Testis (tissue), 3 donors: ENCODE data around the gene AK1. TPM values are rescaled to one million over a fixed set of nuclear protein-coding genes. Genes with fewer than 3 reads are reported as not detected.

ENCODE experiments used
- DNase-seq: peaks from one replicate; pipeline ENCODE4 v3.0.0-alpha.2; 2019
- H3K27ac ChIP-seq, 2 donors: fragments of 200-600 bp; sonication (generic); one replicate each; pipeline ENCODE4 v1.5.1; 2019
- H3K27me3 ChIP-seq: fragments of 200-600 bp; sonication (generic); one replicate; pipeline ENCODE4 v1.5.1; 2019
- H3K36me3 ChIP-seq: fragments of 200-600 bp; sonication (generic); one replicate; pipeline ENCODE4 v1.5.1; 2017; ENCODE audit warnings: low read depth; ENCODE audit errors: missing control alignments
- H3K4me1 ChIP-seq: fragments of 200-600 bp; sonication (generic); one replicate; pipeline ENCODE4 v1.5.1; 2019
- H3K4me3 ChIP-seq, 2 donors: fragments of 200-600 bp; sonication (generic); one replicate each; pipeline ENCODE4 v1.5.1; 2017 to 2019
- H3K9me3 ChIP-seq: fragments of 200-600 bp; sonication (generic); one replicate; pipeline ENCODE4 v1.5.1; 2017
- CTCF ChIP-seq, 3 experiments: fragments of 450-650 bp in 2 of 3; fragments of 200-600 bp in 1 of 3; sonication (generic) in 1 of 3; IDR thresholded peaks; one replicate each; pipeline ENCODE4 v1.5.1; 2016 to 2019; ENCODE audit warnings: antibody characterized with exemption in 3 of 3, mild to moderate bottlenecking in 2 of 3, moderate library complexity in 1 of 3
- POLR2A ChIP-seq: fragments of 450-650 bp; IDR thresholded peaks from one replicate; pipeline ENCODE4 v1.6.1; 2017; ENCODE audit warnings: antibody characterized with exemption, mild to moderate bottlenecking, moderate library complexity
- WGBS, 2 donors: methylation state at CpG; one replicate each; pipeline ENCODE4 v1.1.5; 2018; 5-methylcytosine and 5-hydroxymethylcytosine counted together
- intact Hi-C: fragments of 100-400 bp; cut with DNase I; formaldehyde crosslinking; loops from one replicate; pipeline ENCODE4 v1.15.1; 2023; ENCODE audit warnings: low total_unique reads
- polyA plus RNA-seq: library from polyadenylated mRNA; stranded (reverse); fragments of 350-450 nt; fragmentation: Illumina TruSeq; extraction: RNeasy Lipid Tissue Mini Kit (QIAGEN cat#74804); gene quantifications from one replicate; pipeline ENCODE4 v1.2.3, GENCODE V29; 2014; ENCODE audit warnings: low read depth, low replicate concordance; ENCODE audit not compliant: insufficient read depth
- total RNA-seq, 2 donors: library from RNA; depleted of rRNA; stranded (reverse); fragments of >200 nt; gene quantifications; one replicate each; pipeline ENCODE4 v1.2.3, GENCODE V29; 2016

AK1 gene
- total and polyA plus RNA-seq, 3 donors from 2014 or later = 86.7 to 154 (median 103) TPM

- peak overlapping the region; percentile 72 to 83 for H3K4me3 ChIP-seq
- TF ChIP-seq CTCF (IDR thresholded peaks at IDR 0.05) = no peak
- TF ChIP-seq POLR2A = no peak
- WGBS, 2 donors = 50 to 53% methylated on average over 9 of the region's 9 CpGs
- intact Hi-C loops = no loop called here
- no peaks in the 10 kb centered on the region for H3K36me3 ChIP-seq
- H3K9me3 ChIP-seq = no peaks in the 10 kb centered on the region
- DNase-seq = no peak
- peak overlapping the region; percentile 88 to 93 for H3K27ac ChIP-seq
- no peaks in the 10 kb centered on the region for H3K27me3 ChIP-seq
- peaks cover 19% of the 10 kb centered on the region for H3K4me1 ChIP-seq
Measured at GRCh38 chr9:127852829-127853228, 24.6 kb downstream of the AK1 start.

- TF ChIP-seq POLR2A (no peak), CTCF (IDR thresholded peaks at IDR 0.05) (no peak)
- Histone ChIP-seq H3K4me1 (peaks cover 6% of the 10 kb centered on the region), H3K4me3 (peak overlapping the region; percentile 72 to 83), H3K36me3 (no peaks in the 10 kb centered on the region), H3K27me3 (no peaks in the 10 kb centered on the region), H3K9me3 (no peaks in the 10 kb centered on the region), H3K27ac (peak overlapping the region; percentile 88 to 93)
- intact Hi-C loops = no loop called here
- 68 to 71% methylated on average over 14 to 17 of the region's 17 CpGs for WGBS, 2 donors
- no peak for DNase-seq
Measured at GRCh38 chr9:127850286-127850830, 27.1 kb downstream of the AK1 start.

- no peak for TF ChIP-seq CTCF (IDR thresholded peaks at IDR 0.05)
- TF ChIP-seq POLR2A = no peak
- Histone ChIP-seq H3K27ac (peak overlapping the region; percentile 88 to 93), H3K4me1 (peaks cover 6% of the 10 kb centered on the region), H3K36me3 (no peaks in the 10 kb centered on the region), H3K9me3 (no peaks in the 10 kb centered on the region), H3K27me3 (no peaks in the 10 kb centered on the region), H3K4me3 (peak overlapping the region; percentile 72 to 83)
- 62 to 69% methylated on average over 10 of the region's 10 CpGs for WGBS, 2 donors
- no peak for DNase-seq
- intact Hi-C loops = no loop called here
Measured at GRCh38 chr9:127848756-127849504, 28.5 kb downstream of the AK1 start.

GRCh38 chr9:127847833-127848755 lies 29.4 kb downstream of the AK1 start:
- DNase-seq = no peak
- Histone ChIP-seq H3K27ac (peak overlapping the region; percentile 61 to 93), H3K9me3 (no peaks in the 10 kb centered on the region), H3K36me3 (no peaks in the 10 kb centered on the region), H3K4me1 (peaks cover 6% of the 10 kb centered on the region), H3K27me3 (no peaks in the 10 kb centered on the region), H3K4me3 (peak overlapping the region in 1 of 2 donors; percentile 83)
- TF ChIP-seq POLR2A (no peak), CTCF (IDR thresholded peaks at IDR 0.05) (no peak)
- WGBS, 2 donors = 50 to 55% methylated on average over 11 to 12 of the region's 12 CpGs
- intact Hi-C loops = no loop called here
